K562 (cell line): Measurements from ENCODE around the gene CMIP. TPM values are rescaled to one million over a fixed set of nuclear protein-coding genes. Genes with fewer than 3 reads are reported as not detected.

Experiments
- CHCHD3 ChIP-seq: fragments of 250-450 bp; sonication (Bioruptor Pico); IDR thresholded peaks from 2 replicates; pipeline ENCODE4 v2.1.2; 2022; ENCODE audit warnings: mild to moderate bottlenecking
- ELK1 ChIP-seq: sonication (generic); formaldehyde crosslinking; IDR thresholded peaks from 2 replicates; pipeline ENCODE4 v1.8.1; 2022; ENCODE audit warnings: missing genetic modification reagents
- FOXK1 ChIP-seq: sonication (generic); formaldehyde crosslinking; IDR thresholded peaks from 2 replicates; pipeline ENCODE4 v1.8.0; 2022; ENCODE audit warnings: missing genetic modification reagents, mild to moderate bottlenecking, borderline replicate concordance
- HES1 ChIP-seq: fragments of 450-650 bp; IDR thresholded peaks from 2 replicates; pipeline ENCODE4 v1.6.1; 2016; ENCODE audit warnings: low read depth, mild to moderate bottlenecking, moderate library complexity
- MEF2D ChIP-seq: conservative IDR thresholded peaks from 2 replicates; pipeline ENCODE4 v1.6.1; 2016; ENCODE audit warnings: low read depth, missing genetic modification characterization, missing compliant biosample characterization
- MTA2 ChIP-seq: fragments of 450-650 bp; IDR thresholded peaks from 2 replicates; pipeline ENCODE4 v1.6.1; 2016; ENCODE audit warnings: low read depth
- NCOA6 ChIP-seq: fragments of 450-650 bp; IDR thresholded peaks from 2 replicates; pipeline ENCODE4 v1.6.1; 2017; ENCODE audit warnings: mild to moderate bottlenecking
- NELFE ChIP-seq: IDR thresholded peaks from 2 replicates; pipeline ENCODE4 v1.6.1; 2011; ENCODE audit warnings: mild to moderate bottlenecking; ENCODE audit not compliant: insufficient read depth, insufficient read length
- RBM17 ChIP-seq: fragments of 200-400 bp; formaldehyde crosslinking; IDR thresholded peaks from 2 replicates; pipeline ENCODE4 v1.6.1; 2017; ENCODE audit warnings: low read depth, mild to moderate bottlenecking, low read length, borderline replicate concordance
- TAF7 ChIP-seq: fragments of 450-650 bp; IDR thresholded peaks from 2 replicates; pipeline ENCODE4 v1.6.1; 2016; ENCODE audit warnings: missing genetic modification characterization, missing compliant biosample characterization
- ZNF134 ChIP-seq: fragments of 250-450 bp; sonication (Bioruptor Pico); conservative IDR thresholded peaks from 2 replicates; pipeline ENCODE4 v1.4.0; 2020
- ZNF224 ChIP-seq: sonication (generic); formaldehyde crosslinking; IDR thresholded peaks from 2 replicates; pipeline ENCODE4 v1.8.0; 2022; ENCODE audit warnings: mild to moderate bottlenecking, missing genetic modification reagents
- polyA plus RNA-seq, 8 experiments: library from polyadenylated mRNA; depleted of rRNA in 4 of 8; stranded (reverse) in 5 of 8; unstranded in 3 of 8; fragments of >200 nt; fragmentation: Nextera tagmentation in 2 of 8; fragmentation: Illumina TruSeq in 1 of 8; extraction: Ambion mirVana in 2 of 8; extraction: Trizol in 1 of 8; gene quantifications; 2 replicates each; pipeline versions ENCODE4 v1.2.1 to v1.2.3, GENCODE V29; 2011 to 2014; ENCODE audit warnings: inconsistent platforms in 1 of 8, missing spikeins in 1 of 8
- total RNA-seq, 7 experiments: library from RNA; depleted of rRNA in 6 of 7; stranded (reverse); fragments of >200 nt in 6 of 7; fragmentation: Illumina TruSeq in 2 of 7; extraction: Trizol in 2 of 7; gene quantifications; 2 replicates each; pipeline versions ENCODE4 v1.2.1 to v1.2.3, GENCODE V29; 2011 to 2021; ENCODE audit warnings: low replicate concordance in 1 of 7
- TF ChIP-seq, protein P1 (sequence below), 2 experiments: IDR thresholded peaks in 1 of 2; conservative IDR thresholded peaks in 1 of 2; 2 replicates each; pipeline ENCODE4 v1.6.1; 2016; ENCODE audit warnings: low read depth in 2 of 2, mild to moderate bottlenecking in 1 of 2, missing compliant biosample characterization in 1 of 2, missing genetic modification characterization in 1 of 2, moderate library complexity in 1 of 2
- TF ChIP-seq, protein P2 (sequence below): fragments of 250-450 bp; sonication (Bioruptor Pico); IDR thresholded peaks from 2 replicates; pipeline ENCODE4 v1.5.0; 2021
- TF ChIP-seq, protein P3 (sequence below): sonication (generic); formaldehyde crosslinking; IDR thresholded peaks from 2 replicates; pipeline ENCODE4 v1.4.0; 2020; ENCODE audit warnings: mild to moderate bottlenecking, missing genetic modification reagents
- TF ChIP-seq, protein P4 (sequence below): fragments of 250-450 bp; sonication (Bioruptor Pico); IDR thresholded peaks from 2 replicates; pipeline ENCODE4 v1.5.0; 2020; ENCODE audit warnings: mild to moderate bottlenecking
- TF ChIP-seq, protein P5 (sequence below): fragments of 450-650 bp; IDR thresholded peaks from 2 replicates; pipeline ENCODE4 v1.6.1; 2017; ENCODE audit warnings: antibody characterized with exemption

Gene CMIP
- total and polyA plus RNA-seq, 9 of the 15 experiments (the other 6 are each of a cell fraction or from before 2014, with no cell fraction given) = 0.94 to 82.5 (median 10.3) TPM

DNA sequence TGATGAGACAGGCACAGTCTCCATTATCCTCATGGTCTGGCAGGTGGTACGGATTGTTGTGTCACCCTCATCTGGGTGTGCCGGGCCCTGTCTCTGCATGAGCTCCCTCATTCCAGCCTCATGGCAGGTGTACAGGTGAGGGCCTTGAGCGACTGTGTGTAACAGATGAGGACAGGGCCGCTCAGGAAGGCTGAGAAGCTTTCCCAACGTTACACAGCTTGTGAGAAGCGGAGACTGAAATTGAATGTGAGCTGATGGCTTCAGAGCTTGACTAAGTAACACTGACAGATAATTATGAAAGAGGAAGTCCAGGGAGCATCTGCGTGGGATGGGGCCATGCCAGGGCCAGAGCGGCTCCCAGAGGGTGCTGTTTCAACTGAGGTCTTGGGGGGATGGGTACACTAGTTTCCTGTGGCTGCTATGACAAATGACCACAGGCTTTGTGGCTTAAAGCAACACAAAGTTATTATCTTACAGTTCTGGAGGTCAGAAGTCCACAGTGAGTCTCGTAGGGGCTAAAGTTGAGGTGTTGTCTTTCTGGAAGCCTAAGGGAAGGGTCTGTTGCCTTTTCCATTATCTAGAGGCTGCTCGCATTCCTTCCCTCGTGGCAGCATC is 36.7 kb downstream of the CMIP start (continued):
- TF ChIP-seq, protein P1, sequence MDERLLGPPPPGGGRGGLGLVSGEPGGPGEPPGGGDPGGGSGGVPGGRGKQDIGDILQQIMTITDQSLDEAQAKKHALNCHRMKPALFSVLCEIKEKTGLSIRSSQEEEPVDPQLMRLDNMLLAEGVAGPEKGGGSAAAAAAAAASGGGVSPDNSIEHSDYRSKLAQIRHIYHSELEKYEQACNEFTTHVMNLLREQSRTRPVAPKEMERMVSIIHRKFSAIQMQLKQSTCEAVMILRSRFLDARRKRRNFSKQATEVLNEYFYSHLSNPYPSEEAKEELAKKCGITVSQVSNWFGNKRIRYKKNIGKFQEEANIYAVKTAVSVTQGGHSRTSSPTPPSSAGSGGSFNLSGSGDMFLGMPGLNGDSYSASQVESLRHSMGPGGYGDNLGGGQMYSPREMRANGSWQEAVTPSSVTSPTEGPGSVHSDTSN (CRISPR knock-in tag; IDR thresholded peaks at IDR 0.05; ENCODE audit: low read depth) = no peak
- TF ChIP-seq, protein P1 (tag; conservative IDR thresholded peaks at IDR 0.05; ENCODE audit: low read depth) = peak; percentile 88
- TF ChIP-seq TAF7 (tag) (no peak), ZNF224 (CRISPR knock-in tag) (no peak), CHCHD3 (CRISPR knock-in tag) (no peak), ELK1 (CRISPR knock-in tag) (no peak), FOXK1 (CRISPR knock-in tag) (0 out of 2 replicates have a peak, but pooled peaks have one; percentile 77), HES1 (no peak), MEF2D (tag) (0 out of 2 replicates have a peak, but pooled peaks have one; percentile 59), NELFE (no peak), NCOA6 (no peak; the same call in 1 of the 2 replicates), RBM17 (no peak), MTA2 (no peak), ZNF134 (CRISPR knock-in tag) (no peak)
- TF ChIP-seq, protein P2, sequence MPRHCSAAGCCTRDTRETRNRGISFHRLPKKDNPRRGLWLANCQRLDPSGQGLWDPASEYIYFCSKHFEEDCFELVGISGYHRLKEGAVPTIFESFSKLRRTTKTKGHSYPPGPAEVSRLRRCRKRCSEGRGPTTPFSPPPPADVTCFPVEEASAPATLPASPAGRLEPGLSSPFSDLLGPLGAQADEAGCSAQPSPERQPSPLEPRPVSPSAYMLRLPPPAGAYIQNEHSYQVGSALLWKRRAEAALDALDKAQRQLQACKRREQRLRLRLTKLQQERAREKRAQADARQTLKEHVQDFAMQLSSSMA (CRISPR knock-in tag) = no peak
- TF ChIP-seq, protein P3, sequence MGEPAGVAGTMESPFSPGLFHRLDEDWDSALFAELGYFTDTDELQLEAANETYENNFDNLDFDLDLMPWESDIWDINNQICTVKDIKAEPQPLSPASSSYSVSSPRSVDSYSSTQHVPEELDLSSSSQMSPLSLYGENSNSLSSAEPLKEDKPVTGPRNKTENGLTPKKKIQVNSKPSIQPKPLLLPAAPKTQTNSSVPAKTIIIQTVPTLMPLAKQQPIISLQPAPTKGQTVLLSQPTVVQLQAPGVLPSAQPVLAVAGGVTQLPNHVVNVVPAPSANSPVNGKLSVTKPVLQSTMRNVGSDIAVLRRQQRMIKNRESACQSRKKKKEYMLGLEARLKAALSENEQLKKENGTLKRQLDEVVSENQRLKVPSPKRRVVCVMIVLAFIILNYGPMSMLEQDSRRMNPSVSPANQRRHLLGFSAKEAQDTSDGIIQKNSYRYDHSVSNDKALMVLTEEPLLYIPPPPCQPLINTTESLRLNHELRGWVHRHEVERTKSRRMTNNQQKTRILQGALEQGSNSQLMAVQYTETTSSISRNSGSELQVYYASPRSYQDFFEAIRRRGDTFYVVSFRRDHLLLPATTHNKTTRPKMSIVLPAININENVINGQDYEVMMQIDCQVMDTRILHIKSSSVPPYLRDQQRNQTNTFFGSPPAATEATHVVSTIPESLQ (CRISPR knock-in tag) = no peak
- TF ChIP-seq, protein P4, sequence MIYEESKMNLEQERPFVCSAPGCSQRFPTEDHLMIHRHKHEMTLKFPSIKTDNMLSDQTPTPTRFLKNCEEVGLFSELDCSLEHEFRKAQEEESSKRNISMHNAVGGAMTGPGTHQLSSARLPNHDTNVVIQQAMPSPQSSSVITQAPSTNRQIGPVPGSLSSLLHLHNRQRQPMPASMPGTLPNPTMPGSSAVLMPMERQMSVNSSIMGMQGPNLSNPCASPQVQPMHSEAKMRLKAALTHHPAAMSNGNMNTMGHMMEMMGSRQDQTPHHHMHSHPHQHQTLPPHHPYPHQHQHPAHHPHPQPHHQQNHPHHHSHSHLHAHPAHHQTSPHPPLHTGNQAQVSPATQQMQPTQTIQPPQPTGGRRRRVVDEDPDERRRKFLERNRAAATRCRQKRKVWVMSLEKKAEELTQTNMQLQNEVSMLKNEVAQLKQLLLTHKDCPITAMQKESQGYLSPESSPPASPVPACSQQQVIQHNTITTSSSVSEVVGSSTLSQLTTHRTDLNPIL = no peak
- TF ChIP-seq, protein P5, sequence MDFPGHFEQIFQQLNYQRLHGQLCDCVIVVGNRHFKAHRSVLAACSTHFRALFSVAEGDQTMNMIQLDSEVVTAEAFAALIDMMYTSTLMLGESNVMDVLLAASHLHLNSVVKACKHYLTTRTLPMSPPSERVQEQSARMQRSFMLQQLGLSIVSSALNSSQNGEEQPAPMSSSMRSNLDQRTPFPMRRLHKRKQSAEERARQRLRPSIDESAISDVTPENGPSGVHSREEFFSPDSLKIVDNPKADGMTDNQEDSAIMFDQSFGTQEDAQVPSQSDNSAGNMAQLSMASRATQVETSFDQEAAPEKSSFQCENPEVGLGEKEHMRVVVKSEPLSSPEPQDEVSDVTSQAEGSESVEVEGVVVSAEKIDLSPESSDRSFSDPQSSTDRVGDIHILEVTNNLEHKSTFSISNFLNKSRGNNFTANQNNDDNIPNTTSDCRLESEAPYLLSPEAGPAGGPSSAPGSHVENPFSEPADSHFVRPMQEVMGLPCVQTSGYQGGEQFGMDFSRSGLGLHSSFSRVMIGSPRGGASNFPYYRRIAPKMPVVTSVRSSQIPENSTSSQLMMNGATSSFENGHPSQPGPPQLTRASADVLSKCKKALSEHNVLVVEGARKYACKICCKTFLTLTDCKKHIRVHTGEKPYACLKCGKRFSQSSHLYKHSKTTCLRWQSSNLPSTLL = no peak
